ENCODE results near the gene PCBP3.

The PCBP3 gene

GRCh38 chr21:45630066-45630694 is 13.3 kb upstream of the PCBP3 start:
- CTCF ChIA-PET: interaction anchor here (0.7 kb wide), 1 partner anchor 34 kb away, joined by 3 read pairs; no protein-coding TSS in a partner anchor
- no peak for DNase-seq (ENCODE audit: extremely low spot score)
- TF ChIP-seq CTCF (IDR thresholded peaks at IDR 0.05; ENCODE audit: control extremely low read depth, extremely low read depth, low read depth, missing control alignments): no peak
- POLR2A ChIA-PET: no interaction called here

DNA sequence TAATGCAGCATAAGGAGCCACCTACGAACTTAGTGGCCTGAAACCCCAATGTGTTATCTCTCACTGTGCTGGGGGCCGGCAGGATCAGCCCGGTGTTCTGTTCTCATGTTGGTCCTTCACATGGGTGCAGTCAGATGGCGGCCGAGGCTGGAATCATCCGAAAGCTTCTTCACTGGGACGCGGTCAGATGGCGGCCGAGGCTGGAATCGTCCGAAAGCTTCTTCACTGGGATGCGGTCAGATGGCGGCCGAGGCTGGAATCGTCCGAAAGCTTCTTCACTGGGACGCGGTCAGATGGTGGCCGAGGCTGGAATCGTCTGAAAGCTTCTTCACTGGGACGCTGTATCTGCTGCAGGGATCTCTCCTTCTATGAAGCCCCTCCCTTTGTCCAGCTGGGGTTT is 12.6 kb upstream of the PCBP3 start:
- ChIA-PET POLR2A (no interaction called here), CTCF (interaction anchor here (0.7 kb wide), 1 partner anchor 35 kb away, joined by 3 read pairs; no protein-coding TSS in a partner anchor)
- TF ChIP-seq CTCF (IDR thresholded peaks at IDR 0.05; ENCODE audit: control extremely low read depth, extremely low read depth, low read depth, missing control alignments): no peak
- no peak for DNase-seq (ENCODE audit: extremely low spot score)

DNA sequence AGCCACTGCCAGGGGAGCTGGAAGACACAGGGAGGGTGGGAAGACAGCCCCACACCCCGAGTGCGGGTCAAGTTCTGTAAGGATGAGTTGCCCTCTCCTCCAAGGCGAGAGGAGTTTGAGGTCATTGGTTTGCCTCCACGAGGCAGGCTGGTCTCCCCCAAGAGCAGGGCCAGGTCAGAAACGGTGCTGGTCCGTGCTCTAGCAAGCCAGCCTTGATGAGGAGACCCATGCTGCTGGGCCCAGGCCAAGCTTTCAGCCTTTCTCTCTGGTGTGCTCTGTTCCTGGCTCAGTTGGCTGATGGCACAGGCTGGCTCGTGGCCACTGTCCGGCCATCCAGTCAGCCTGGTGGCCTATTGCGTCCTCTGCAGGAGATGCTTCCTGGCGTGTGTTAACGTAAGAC is 12.0 kb upstream of the PCBP3 start:
- CTCF ChIA-PET: no interaction called here
- TF ChIP-seq CTCF (IDR thresholded peaks at IDR 0.05; ENCODE audit: control extremely low read depth, extremely low read depth, low read depth, missing control alignments): no peak
- no peak for DNase-seq (ENCODE audit: extremely low spot score)
- POLR2A ChIA-PET: no interaction called here

- POLR2A ChIA-PET: no interaction called here
- CTCF ChIA-PET: no interaction called here
- no peak for TF ChIP-seq CTCF (IDR thresholded peaks at IDR 0.05; ENCODE audit: control extremely low read depth, extremely low read depth, low read depth, missing control alignments)
- DNase-seq (ENCODE audit: extremely low spot score): no peak
Observed at GRCh38 chr21:45632160-45632559, 11.4 kb upstream of the PCBP3 start.

DNA sequence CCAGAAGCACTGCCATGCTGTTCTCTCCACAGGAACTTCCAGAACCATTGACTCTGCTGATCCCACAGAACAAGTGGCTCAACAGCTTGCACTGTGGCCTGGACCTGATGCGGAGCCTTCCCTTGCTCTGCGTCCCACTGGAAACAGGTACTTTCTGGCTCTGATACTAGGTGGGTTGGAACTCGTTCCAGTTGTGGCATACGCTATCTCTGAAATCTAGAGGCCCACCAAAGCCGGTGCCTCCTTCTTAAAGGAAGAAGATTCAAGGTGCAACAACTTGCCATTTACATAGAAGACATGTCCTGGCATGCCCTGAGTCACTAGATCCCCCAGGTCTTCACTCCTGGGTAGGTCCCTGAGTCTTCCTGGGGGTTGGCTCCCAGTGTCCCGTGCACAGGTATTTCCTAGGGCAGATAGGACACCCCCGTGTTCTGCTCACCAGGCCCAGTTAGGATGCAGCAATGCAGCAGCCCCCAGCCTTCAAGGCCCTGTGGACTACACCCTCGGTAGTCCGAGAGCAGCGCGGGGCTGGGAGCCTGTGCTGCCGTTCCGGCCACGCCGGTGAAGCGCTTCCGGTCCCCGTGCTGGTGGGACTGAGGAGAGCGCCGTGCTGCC is 10.8 kb upstream of the PCBP3 start:
- ChIA-PET POLR2A (no interaction called here), CTCF (no interaction called here)
- TF ChIP-seq CTCF (IDR thresholded peaks at IDR 0.05; ENCODE audit: control extremely low read depth, extremely low read depth, low read depth, missing control alignments): no peak
- DNase-seq (ENCODE audit: extremely low spot score): no peak

DNA sequence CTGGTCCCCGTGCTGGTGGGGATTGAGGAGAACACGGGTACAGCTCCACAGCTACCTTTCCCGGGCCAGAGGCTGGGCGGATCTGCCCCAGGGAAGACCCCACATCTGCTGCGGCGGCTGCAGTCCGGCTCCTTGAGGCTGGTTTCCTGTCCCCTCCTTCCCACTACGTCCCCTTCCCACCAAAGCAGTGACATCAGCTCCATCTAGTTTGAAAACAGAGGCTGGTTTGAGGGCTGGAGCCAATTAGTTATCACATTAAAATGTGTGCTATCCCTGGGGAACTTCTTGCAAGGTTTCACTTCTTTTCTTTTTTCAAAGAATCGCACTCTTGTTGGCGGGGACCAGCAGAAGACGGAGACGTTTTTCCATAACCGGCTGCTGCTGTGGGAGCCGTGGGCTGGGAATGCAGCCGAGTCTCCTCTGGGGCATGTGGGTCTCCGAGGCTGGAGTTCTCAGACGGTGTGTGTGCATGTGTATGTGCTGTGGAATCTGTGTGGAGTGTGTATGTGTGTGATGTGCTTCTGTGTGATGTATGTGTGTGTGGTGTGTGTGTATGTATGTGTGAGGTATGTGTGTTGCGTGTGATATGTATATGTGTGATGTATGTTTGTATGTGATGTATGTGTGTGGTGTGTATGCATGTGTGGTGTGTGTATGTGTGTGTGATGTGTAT is 8.9 kb upstream of the PCBP3 start:
- no peak for TF ChIP-seq CTCF (IDR thresholded peaks at IDR 0.05; ENCODE audit: control extremely low read depth, extremely low read depth, low read depth, missing control alignments)
- ChIA-PET POLR2A (no interaction called here), CTCF (no interaction called here)
- no peak for DNase-seq (ENCODE audit: extremely low spot score)
